NOMO-1 treated with DMSO at 0.1 percent for 48 hours (cell line): Measurements from ENCODE around the gene PRR5L.

Experiments used
- DNase-seq: peaks from one replicate; lab custom pipeline; 2025; ENCODE audit not compliant: unreplicated experiment; lab: John Stamatoyannopoulos, UW

The PRR5L gene

DNA sequence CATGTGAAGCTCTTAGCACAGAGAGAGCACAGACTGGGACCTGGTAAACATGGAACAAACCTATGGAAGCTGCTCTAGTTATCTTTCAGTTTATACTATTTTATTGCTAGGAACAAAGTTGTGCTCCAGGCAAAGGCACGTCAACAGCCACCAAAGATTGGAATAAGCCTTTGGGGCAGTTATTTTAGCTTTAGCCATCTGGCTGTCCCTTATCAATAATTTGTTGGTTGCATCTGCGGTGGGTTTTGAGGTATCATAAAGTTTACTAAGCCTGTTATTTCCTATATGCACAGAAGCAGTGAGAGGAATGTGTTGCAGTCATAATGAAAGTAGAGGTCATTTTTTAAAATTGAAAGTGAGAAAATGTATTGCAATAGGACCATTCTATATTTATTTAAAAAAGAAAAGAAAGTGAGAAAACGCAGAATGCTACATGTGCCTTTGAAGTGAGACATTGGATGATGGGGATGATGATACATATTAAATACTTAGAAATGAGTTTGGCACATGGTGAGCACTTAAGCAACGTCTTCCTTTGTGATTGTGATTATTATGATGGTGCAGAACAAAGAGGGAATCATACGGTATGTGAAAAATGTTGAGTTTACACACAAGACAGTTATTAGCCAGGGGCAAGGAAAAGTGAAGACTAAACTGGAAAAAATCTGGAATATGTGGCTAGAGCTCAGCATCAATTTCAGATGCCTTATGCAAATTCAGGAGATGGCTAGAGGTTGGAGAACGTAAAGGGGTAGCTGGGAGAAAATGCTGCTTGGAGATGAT is 58.3 kb downstream of the PRR5L start:
- DNase-seq: no peak

GRCh38 chr11:36356201-36356600 is 60.1 kb downstream of the PRR5L start:
- DNase-seq: peak; percentile 86

- DNase-seq: no peak
Observed at GRCh38 chr11:36357831-36358230, 61.7 kb downstream of the PRR5L start.

DNA sequence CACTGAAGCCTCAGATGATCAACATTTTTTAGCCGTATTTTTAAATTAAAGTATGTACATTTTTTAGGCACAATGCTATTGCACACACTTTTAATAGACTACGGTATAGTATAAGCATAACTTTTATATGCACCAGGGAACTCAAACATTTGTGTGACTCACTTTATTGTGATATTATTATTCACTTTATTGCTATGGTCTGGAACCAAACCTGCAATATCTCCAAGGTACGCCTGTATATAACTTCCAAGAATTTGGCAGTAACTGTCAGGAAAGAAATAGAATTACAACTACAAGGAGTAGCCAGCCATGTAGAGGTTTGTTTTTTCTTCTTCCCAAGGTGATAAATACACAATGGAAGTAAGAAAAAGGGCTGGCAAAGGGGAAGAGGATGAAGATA is 62.3 kb downstream of the PRR5L start:
- DNase-seq: no peak

GRCh38 chr11:36360318-36360717 is 64.2 kb downstream of the PRR5L start:
- DNase-seq: no peak

DNA sequence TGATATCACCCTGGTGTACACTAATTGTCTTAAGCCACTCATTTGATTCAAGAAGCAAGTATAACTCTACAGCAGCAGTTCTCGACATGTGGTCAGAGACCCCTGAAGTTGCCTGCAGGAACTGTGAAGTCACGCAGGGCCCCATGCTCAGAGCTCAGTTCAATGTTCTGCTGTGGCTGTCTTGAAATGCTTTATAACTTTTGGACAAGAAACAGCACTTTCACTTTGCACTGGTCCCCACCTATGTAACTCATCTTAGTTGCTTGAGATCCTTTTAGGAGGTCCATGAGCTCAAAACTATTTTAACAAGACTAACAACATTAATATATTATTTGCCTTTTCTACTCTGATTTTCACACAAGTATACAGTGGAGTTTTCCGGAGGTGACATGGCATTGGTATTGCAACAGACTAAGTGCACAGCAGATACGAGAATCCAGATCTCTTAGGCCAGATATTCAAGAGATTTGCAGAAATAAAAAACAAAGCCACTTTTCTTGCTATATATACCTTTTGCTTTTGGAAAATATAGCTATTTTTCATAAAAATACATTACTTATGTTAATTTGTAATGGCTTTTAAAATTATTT is 64.8 kb downstream of the PRR5L start:
- DNase-seq: peak; percentile 26

DNA sequence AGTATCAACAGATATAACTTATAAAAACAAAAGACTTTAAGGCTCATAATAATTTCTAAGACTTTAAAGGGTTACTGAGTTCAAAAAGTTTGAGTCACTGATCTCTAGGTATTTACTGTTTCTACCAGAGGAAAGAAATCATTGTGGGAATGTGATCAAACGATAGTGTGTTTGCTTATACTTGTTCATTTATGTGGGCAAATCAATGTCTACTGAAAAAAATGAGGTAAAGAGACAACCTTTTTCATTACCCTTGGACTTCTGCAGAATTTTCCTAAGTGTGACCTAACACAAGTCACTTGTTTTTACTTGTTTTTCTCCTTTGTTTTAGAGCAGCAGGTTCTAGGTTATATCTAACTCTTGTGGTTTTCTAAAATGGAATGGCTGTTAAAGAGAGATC is 65.4 kb downstream of the PRR5L start:
- no peak for DNase-seq

- DNase-seq: no peak
Observed at GRCh38 chr11:36361901-36362391, 65.9 kb downstream of the PRR5L start.

DNA sequence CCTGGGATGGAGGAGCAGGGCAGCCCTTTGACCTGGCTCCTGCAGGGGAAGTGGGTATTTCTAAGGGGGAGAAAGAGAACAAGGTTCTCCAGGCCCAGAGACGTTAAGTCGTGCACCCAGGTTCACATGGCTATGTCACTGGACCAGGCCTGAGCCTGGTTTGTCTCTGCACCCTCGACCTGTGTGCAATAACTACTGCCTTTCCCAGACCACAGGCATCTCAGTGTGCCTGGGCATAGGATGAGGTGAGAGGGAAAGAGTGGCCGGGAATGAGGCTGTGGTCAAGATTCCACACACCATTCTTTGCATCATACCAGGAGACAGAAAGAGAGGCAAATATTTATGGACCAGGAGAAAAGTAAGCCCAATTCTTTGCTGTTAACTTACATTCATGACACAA is 66.8 kb downstream of the PRR5L start:
- DNase-seq: no peak

GRCh38 chr11:36363361-36364268 is 67.5 kb downstream of the PRR5L start:
- peak; percentile 25 for DNase-seq

GRCh38 chr11:36364551-36365325 is 68.7 kb downstream of the PRR5L start:
- no peak for DNase-seq

DNA sequence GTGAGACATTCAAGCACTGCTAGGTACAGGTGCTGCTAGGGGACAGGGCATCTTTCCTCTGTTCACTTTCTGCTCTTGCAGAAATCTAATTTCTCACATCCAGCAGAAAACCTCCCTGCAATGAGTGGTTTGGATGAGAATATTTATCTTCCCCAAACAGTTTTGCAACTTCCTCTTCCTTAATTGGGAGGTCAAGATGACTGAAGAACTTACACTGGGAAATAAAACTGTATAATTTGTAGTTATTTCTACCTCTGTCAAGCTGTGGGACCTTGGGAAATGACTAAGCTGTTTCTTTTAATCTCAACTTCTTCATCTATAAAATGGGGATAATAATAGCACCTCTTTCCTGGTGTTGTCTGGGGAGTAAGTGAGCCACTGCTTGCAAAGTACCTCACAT is 69.8 kb downstream of the PRR5L start:
- DNase-seq: peak; percentile 93

- no peak for DNase-seq
Observed at GRCh38 chr11:36367806-36368680, 72.0 kb downstream of the PRR5L start.

GRCh38 chr11:36371181-36371580 is 75.1 kb downstream of the PRR5L start:
- no peak for DNase-seq

GRCh38 chr11:36371590-36371989 is 75.5 kb downstream of the PRR5L start:
- no peak for DNase-seq

DNA sequence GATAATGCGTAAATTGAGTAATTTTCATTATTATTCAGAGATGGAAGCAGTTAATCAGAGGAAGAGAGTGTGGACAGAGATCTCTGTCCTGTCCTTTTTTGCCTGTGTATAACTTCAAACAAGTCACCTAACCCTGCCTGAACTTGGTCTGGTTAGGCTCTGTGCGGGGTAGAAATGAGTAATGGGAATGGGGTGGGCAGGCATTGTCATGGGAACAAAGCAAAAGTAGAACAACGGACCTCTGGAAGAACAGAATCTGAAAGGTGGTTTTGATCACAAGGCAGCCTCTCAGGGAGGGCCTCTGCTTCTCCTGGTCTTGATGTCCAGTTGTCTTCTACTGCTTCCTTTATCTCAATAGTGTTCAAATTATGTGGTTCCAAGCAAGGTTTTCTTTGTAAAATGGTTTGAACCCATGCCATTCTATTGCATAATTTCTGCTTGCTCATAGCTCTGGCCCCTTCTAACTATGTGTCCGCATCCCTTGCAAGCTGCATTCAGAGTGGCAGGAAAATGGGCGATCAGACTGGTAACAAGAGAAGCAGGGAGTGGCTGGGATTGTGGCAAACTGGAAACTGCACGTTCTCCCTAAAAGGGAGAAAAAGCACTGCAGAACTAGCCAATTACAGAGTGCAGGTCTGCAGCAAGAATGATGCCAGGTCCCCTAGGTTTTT is 76.1 kb downstream of the PRR5L start:
- peak; percentile 34 for DNase-seq

- peak; percentile 56 for DNase-seq
Observed at GRCh38 chr11:36373016-36374010, 77.2 kb downstream of the PRR5L start.

DNA sequence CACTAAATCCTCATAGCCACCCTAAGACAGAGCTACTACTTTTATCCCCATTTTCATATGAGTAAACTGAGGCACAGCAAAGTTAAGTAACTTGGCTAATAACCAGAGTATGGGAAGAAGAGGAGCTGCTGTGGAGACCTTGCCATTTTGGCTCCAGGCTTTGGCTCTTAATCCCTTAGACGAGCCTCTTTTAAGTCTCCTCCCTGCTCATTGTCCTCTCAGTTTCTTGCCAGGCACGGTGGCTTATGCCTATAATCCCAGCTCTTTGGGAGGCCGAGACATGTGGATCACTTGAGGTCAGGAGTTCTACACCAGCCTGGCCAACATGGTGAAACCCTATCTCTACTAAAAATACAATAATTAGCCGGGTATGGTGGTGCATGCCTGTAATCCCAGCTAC is 78.6 kb downstream of the PRR5L start:
- DNase-seq: no peak
